ENCODE results near the gene TFAP2A.
A peak's percentile ranks its signal among the peaks of the same experiment; 100 is the strongest.

The TFAP2A gene

GRCh38 chr6:10404107-10404798 lies 10.6 kb downstream of the TFAP2A start (continued):
- TF ChIP-seq ZEB2 (tag by site-specific recombination; IDR thresholded peaks at IDR 0.05) (peak; percentile 31), SP3 (tag by site-specific recombination; IDR thresholded peaks at IDR 0.05) (peak; percentile 80), ZFHX2 (tag by site-specific recombination; conservative IDR thresholded peaks at IDR 0.05) (peak; percentile 92), ZNF776 (tag by site-specific recombination; IDR thresholded peaks at IDR 0.05; ENCODE audit: borderline replicate concordance) (no peak), ZNF394 (tag by site-specific recombination; IDR thresholded peaks at IDR 0.05; ENCODE audit: borderline replicate concordance) (peak; percentile 37; the same call in 1 of the 2 replicates), KLF9 (tag by site-specific recombination; IDR thresholded peaks at IDR 0.05; ENCODE audit: low read depth) (peak; percentile 90), TCF7L2 (IDR thresholded peaks at IDR 0.05; ENCODE audit: borderline replicate concordance, low read depth, low read length) (no peak), ZNF747 (tag by site-specific recombination; IDR thresholded peaks at IDR 0.05) (no peak), ZNF155 (tag by site-specific recombination; IDR thresholded peaks at IDR 0.05) (no peak), ZNF558 (tag by site-specific recombination; IDR thresholded peaks at IDR 0.05) (no peak), KLF16 (tag by site-specific recombination; IDR thresholded peaks at IDR 0.05) (0 out of 2 replicates have a peak, but pooled peaks have one; percentile 24), PBX3 (CRISPR knock-in tag; IDR thresholded peaks at IDR 0.05) (peak; percentile 42; the same call in 1 of the 2 replicates), OVOL3 (tag by site-specific recombination; IDR thresholded peaks at IDR 0.05) (no peak), ZNF571 (tag by site-specific recombination; IDR thresholded peaks at IDR 0.05) (no peak), ZNF555 (tag by site-specific recombination; conservative IDR thresholded peaks at IDR 0.05) (no peak), WT1 (tag by site-specific recombination; IDR thresholded peaks at IDR 0.05) (peak; percentile 37), ZNF366 (tag by site-specific recombination; conservative IDR thresholded peaks at IDR 0.05) (no peak), ZNF433 (tag by site-specific recombination; IDR thresholded peaks at IDR 0.05; ENCODE audit: low read depth) (no peak), ZBTB49 (tag by site-specific recombination; IDR thresholded peaks at IDR 0.05; ENCODE audit: low read depth) (no peak), SCRT2 (tag by site-specific recombination; IDR thresholded peaks at IDR 0.05) (no peak), TSHZ1 (tag by site-specific recombination; IDR thresholded peaks at IDR 0.05; ENCODE audit: borderline replicate concordance) (no peak)
- TF ChIP-seq, protein P1, sequence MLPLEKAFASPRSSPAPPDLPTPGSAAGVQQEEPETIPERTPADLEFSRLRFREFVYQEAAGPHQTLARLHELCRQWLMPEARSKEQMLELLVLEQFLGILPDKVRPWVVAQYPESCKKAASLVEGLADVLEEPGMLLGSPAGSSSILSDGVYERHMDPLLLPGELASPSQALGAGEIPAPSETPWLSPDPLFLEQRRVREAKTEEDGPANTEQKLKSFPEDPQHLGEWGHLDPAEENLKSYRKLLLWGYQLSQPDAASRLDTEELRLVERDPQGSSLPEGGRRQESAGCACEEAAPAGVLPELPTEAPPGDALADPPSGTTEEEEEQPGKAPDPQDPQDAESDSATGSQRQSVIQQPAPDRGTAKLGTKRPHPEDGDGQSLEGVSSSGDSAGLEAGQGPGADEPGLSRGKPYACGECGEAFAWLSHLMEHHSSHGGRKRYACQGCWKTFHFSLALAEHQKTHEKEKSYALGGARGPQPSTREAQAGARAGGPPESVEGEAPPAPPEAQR (tag by site-specific recombination; IDR thresholded peaks at IDR 0.05), result no peak
- TF ChIP-seq, protein P2, sequence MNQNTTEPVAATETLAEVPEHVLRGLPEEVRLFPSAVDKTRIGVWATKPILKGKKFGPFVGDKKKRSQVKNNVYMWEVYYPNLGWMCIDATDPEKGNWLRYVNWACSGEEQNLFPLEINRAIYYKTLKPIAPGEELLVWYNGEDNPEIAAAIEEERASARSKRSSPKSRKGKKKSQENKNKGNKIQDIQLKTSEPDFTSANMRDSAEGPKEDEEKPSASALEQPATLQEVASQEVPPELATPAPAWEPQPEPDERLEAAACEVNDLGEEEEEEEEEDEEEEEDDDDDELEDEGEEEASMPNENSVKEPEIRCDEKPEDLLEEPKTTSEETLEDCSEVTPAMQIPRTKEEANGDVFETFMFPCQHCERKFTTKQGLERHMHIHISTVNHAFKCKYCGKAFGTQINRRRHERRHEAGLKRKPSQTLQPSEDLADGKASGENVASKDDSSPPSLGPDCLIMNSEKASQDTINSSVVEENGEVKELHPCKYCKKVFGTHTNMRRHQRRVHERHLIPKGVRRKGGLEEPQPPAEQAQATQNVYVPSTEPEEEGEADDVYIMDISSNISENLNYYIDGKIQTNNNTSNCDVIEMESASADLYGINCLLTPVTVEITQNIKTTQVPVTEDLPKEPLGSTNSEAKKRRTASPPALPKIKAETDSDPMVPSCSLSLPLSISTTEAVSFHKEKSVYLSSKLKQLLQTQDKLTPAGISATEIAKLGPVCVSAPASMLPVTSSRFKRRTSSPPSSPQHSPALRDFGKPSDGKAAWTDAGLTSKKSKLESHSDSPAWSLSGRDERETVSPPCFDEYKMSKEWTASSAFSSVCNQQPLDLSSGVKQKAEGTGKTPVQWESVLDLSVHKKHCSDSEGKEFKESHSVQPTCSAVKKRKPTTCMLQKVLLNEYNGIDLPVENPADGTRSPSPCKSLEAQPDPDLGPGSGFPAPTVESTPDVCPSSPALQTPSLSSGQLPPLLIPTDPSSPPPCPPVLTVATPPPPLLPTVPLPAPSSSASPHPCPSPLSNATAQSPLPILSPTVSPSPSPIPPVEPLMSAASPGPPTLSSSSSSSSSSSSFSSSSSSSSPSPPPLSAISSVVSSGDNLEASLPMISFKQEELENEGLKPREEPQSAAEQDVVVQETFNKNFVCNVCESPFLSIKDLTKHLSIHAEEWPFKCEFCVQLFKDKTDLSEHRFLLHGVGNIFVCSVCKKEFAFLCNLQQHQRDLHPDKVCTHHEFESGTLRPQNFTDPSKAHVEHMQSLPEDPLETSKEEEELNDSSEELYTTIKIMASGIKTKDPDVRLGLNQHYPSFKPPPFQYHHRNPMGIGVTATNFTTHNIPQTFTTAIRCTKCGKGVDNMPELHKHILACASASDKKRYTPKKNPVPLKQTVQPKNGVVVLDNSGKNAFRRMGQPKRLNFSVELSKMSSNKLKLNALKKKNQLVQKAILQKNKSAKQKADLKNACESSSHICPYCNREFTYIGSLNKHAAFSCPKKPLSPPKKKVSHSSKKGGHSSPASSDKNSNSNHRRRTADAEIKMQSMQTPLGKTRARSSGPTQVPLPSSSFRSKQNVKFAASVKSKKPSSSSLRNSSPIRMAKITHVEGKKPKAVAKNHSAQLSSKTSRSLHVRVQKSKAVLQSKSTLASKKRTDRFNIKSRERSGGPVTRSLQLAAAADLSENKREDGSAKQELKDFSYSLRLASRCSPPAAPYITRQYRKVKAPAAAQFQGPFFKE (tag by site-specific recombination; IDR thresholded peaks at IDR 0.05; ENCODE audit: borderline replicate concordance), result no peak
- TF ChIP-seq, protein P3, sequence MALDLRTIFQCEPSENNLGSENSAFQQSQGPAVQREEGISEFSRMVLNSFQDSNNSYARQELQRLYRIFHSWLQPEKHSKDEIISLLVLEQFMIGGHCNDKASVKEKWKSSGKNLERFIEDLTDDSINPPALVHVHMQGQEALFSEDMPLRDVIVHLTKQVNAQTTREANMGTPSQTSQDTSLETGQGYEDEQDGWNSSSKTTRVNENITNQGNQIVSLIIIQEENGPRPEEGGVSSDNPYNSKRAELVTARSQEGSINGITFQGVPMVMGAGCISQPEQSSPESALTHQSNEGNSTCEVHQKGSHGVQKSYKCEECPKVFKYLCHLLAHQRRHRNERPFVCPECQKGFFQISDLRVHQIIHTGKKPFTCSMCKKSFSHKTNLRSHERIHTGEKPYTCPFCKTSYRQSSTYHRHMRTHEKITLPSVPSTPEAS (tag by site-specific recombination; IDR thresholded peaks at IDR 0.05), result no peak

Measured in HEK293 (cell line).